HG03108 (cell line): ENCODE measurements around the gene NFYC.

Source experiments
- ATAC-seq: cut with Tn5 transposase; IDR thresholded peaks from one replicate; pipeline ENCODE4 v1.9.1; 2021; ENCODE audit warnings: moderate library complexity; ENCODE audit not compliant: unreplicated experiment

The NFYC gene

DNA sequence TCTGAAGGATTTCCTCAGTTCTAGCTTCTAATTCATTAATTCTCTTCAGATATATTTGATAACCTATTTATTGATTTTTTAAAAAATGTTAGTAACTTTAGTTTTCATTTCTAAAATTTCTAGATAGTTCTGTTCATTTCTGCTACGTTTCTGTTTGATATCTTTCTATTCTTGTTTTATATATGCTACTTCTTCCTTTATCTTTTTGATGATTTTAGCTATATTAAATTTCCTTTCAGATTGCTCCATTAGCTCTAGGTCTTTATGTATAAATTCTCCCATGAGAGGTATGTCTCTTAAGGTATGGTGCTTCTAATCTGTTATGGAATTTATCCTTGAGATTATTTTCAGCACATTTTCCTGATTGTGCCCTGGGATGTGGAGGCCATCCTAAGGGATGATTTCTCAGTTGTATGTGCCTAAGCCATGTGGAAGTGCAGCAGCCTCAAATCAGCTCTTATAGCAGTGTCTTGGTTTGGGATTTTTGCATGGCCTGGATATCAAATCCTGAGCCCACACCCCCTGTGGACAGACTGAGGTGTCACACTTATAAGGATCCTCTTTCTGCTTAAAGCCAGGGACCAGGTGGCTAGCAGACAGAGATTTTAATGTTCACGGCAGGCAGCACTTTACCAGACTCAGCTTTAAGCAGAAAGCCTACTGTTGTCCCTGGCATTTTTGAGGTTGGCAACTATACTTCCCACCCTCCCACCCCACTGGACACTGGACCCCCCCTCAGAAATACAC is 85.9 kb downstream of the NFYC start:
- ATAC-seq, result no peak

DNA sequence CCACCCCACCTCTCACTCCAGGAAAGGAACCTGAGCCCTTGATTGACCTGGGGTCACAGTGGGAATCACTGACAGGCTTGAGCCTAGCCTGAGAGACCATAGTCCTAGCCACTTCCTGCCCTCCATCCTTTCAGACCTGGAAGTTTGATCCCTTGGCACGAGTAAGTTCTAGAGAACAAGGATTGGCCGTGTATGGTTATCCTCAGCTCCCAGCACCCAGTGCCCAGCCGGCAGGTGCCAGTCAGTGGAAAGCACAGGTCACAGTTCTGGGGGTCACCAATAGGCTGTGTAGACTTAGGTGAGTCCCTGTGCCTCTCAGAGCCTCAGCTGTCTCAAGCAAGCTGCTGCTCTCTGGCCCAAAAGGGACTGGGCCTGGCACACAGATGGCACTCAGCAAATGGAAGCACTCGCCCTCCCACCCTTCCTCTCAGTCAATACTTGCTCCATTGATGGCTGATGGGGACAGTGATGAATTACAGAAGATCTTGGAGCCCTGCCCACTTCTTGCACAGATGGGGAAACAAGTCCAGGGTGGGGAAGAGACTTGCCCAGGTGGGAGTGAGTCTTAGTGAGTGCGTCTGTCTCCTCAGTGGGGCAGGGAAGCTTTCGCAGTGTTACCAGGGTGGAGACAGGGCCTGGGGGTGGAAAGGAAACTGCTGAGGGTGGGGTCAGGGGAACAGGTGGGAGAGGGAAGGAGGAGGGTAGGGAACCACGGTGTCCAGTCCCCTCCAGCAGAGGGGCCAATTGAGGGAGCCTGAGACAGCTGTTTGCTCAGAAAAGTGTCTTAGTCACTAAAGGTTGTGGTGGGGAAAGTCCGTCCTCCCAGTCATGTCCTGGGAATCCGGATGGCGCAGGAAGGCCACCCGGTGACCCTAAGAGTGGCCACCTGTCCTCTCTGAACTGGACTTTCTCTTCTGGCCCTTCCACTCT is 89.4 kb downstream of the NFYC start:
- ATAC-seq, result no peak

DNA sequence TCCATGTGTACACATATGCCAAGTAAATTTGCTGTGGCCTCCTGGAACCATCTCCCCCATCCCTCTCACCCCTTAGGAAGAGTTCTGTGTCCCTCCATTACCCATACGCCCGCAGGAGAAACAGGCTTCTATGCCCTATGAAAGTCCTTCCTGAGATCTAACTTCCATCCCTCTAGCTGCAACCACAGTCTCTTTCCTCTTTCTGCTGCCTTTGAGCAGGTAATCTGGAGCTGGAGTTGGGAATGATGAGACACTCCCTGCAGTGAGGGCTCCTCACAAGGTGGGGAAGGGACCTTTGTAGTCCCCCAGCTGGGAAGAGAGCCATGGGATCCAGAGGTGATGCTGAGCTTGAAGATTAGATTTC is 90.1 kb downstream of the NFYC start:
- no peak for ATAC-seq

DNA sequence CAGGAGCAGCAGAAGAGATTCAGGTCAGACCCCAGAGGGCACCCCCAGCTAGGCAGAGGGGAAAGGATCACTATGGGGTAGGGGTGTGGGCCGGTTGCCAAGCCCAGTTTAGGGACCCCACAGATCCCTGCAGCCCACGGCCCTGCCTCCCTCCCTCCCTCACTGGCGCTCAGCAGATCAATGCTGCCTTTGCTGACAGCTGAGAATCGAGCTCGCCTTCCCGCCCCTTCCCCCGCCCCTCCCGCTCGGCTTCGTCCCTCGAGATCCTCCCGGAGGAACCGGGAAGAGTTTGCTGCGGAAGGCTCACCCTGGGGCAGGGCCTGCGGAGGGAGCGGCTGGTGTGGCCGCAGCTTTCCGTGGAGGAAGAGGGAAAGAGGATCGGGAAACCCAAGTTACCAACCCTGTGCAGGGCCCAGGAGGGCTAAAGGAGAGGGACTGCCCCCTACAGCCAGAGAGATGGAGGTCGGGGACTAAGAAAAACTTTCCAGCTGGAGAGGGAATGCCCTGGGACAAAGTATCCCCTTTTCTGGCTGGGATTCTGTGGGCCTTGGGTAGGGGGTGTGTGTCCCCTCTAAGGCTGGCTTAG is 91.0 kb downstream of the NFYC start:
- ATAC-seq, result no peak

DNA sequence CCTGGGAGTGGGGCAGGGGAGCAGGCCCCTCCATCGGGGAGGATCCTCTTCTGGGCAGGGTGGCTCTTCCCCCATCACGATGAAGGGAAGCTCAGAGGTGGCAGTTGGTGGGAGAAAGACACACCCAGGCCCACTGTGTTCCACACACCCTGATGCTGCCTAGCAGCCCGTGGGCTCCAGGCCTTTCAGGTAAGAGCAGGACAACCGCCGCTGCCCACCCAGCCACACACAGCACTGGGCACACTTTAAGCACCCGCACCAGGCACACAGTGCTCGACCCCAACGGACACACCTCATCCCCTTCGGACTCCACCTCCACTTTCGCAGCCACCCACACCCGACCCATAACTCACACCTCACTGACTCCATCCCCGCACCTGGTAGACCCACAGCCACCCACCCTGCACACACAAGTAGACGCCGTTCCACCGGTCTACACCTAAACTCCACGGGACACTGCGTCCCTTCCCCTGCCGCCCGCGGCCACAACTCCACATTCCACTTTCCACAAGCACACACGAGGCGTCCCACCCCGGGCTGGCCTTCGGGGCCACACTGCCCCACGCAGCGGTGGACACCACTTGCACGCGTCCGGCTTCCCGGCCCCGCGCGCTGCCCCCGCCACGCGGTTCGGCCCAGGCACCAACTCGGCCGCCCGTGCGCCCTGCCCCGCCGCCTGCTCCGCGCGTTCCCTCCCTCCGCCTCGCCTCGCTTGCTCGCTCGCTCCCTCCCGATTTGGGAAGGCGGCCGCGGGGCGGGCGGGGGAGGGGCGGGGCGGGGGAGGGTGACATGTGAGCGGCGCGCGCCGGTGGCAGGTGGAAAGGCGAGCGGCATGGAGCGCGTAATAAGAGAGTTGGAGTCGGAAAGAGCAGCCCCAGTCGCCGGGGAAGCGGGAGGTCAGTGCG is 91.7 kb downstream of the NFYC start, which contains the start of gene KCNQ4:
Gene KCNQ4, plus strand, starts transcription at position 787 of the 905 bp plus-strand sequence. CDS start 307 bp downstream, outside the sequence.
- no peak for ATAC-seq

DNA sequence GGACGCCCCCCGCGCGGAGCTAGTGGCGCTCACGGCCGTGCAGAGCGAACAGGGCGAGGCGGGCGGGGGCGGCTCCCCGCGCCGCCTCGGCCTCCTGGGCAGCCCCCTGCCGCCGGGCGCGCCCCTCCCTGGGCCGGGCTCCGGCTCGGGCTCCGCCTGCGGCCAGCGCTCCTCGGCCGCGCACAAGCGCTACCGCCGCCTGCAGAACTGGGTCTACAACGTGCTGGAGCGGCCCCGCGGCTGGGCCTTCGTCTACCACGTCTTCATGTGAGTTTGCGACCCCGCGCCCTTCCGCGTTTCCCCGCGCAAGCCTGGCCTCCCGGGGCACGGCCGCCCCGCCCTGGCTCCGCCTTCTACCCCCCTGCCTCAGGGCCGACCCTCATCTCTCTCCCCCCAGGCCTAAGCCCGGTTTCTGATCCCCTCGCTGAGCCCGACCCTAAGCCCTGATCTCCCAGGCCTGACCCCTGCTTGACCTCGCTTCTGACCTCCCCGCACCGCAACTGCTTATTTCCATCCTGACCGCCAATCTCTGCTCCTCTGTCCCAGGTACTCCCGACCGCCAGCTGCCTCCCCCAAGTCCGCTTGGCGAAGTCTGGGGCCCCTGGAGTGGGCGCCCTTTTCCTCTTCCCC is 92.8 kb downstream of the NFYC start:
- no peak for ATAC-seq

DNA sequence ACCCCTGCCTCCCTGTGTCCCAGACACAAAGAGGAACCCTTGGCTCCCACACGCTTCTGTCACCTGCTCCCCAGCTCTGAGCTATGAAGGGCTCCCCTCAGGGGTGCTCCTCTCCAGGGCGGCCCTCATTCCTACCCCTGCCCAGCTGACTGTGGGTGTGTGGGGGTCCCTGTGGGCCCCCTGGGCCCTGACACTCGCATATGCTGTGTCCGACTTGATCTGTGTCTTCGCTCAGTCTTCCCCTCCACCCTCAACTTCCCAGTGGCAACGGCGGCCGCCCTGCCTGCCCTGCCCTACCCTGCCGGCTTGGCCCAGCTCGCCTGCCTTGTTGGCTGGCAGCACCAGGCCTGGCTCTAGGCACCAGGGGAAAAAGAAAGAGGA is 93.3 kb downstream of the NFYC start:
- no peak for ATAC-seq

DNA sequence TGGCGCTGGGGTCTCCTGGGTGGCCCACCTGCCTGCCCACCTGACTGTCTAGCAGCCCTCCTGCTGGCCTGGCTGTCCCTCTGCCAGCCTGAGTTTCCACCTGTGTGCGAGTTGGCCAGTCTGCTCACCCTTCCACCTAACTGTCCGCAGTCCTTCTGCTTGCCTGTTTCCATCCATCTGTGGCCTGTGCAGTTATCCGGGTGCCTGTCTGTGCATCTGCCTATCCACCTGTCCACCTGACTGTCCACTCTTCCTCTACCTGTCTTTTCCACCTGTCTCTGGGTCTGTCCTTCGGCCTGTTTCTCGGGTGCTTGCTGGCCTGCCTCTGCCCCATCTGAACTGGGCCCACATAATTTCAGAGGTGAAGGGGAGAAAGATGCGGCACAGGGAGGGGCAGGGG is 93.9 kb downstream of the NFYC start:
- ATAC-seq, result no peak

DNA sequence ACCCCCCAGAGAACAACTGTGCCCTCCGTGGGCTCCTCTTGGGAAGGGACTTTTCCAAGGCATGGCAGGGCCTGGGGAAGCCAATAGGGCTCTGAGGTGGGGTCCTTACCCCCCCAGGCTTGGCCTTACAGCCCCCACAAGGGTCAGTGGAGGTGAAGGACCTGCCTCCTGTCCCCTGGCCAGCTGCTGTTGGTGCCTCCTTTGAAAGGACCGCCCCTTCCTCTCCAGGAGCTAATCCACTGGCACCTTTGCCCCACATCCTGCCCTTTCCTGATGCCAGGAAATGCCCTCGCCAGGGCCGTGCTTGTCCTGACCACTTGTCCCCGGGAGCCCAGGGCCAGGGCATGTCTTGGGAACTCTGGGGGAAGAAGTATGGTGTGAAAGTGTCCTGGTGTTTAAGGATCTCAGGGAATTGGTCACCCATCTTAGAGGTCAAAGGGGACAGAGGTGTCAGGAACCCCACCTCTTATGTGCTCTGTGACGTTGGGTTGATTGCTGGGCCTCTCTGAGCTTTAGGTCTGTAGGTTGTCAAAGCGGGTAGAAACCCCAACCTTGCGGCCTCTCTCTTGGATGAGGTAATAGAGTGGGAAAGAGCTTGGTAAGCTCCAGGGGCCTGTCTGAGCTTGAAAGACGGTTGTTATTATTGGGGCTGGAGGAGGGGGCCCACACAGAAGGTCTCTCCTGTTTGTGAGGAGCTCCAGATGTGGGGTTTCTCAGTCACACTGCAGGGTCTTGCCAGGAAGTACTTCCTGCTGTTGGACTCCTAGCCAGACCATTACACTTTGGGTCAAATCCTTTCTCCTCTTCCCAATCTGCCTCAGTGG is 94.9 kb downstream of the NFYC start:
- ATAC-seq, result no peak

DNA sequence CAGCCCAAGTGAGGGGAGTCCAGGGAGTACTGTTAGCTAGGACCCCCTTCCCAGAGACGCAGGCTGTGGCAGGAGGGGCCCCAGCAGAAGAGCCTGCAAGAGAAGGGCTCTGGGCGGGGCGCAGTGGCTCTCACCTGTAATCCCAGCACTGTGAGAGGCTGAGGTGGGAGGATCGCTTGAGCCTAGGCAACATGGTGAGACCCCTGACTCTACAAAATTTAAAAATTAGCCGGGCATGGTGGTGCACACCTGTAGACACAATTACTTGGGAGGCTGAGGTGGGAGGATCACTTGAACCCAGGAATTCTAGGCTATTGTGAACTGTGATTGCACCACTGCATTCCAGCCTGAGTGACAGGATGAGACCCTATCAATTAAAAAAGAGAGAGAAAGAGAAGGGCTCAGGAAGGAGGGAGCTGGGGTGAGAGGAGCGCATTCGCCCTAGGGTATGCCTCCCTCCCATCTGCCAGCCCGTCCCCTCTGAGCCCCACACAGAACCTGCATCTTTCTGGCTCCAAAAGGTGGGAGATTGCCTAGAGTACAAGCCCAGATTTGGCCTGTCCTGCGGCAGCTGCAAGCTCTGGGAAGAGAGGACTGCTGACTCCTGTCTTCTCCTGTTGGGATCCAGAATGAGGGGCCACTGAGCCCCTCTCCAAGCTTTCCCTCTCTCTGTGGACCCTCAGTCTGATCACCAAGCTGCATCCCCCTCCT is 95.6 kb downstream of the NFYC start:
- ATAC-seq, result no peak

DNA sequence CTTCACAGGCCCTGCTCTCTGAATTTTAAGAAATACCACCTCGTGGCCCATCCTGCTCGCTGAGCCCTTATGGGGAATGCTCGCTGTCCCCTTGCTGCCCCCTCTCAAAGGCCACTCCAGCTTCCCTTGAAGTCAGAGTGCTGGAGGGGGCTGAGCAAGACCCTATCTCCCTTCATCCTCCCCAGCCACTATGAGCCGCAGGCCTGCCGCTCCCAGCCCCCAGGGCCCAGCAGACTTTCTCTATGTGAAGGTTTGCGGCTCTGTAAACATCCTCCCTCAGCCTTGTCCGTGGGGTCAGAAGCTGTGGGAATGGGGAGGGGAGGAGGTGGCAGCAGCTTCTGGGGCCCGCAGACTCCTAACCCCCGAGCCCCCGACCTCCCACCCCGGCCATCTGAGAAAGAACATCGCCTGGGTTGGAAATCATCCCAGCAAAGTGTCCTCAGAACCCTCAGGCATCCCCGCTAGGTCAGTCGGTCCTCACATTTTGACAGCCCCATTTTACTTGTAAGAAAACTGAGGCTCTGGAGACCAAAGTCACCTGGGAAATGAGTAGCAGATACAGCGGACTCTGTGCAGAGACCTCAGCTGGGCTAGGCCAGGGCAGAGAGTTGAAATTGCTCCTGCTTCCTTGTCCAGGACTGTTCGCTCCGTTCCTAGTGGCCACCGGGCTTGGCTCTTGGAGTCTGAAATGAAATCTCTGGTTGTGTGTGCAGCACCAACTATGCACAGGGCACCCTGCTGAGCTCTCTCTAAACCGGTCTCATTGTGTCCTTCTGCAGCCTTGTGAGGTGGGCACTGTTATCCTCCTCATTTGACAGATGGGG is 96.4 kb downstream of the NFYC start:
- no peak for ATAC-seq

DNA sequence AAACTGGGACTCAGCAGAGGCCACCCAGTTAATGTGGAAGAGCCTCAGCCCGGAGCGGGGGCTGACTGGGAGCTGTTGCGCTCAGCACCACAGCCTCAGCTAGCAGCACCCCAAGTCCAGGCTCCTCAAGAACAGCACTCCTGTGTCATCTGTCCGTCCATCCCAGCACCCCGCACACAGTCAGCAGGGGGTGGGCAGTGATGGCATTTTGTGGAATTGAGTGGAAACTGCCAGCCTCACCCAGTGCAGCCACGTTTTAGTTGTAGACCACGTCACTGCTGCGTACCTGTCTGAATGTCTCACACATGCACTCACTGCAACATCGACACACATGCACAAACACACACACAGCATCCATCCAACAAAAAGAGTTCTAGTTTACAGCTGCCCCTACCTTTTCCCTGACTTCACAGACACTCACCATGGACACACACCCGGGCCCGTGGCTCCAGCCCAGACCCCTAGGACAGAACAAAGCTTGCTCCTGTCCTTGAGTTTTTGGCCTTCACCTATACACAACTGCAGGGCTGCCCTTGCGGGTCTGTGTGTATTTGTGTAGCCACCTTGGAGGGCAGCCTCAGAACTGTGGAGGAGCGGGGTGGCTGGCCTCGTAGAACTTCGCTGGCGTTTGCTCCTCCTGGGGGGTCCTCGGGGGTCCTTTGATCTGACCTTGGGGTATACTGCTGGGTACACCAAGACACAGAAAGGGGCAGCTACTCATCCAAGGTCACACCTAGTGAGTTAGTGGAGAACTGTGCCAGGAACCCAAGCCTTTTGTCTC is 97.2 kb downstream of the NFYC start:
- no peak for ATAC-seq

DNA sequence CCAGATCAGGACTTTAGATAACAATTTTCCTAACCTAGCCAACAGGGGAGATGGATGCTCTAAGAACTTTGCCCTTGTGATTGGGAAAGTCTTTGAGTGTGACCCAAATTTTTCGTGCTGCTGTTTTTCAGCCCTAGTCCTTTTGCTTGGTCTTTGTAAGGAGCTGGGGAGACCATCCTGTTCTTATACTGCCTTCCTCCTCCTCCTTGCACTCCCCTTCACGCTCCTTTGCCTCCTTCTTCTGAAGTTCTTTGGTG is 97.8 kb downstream of the NFYC start:
- ATAC-seq, result no peak

DNA sequence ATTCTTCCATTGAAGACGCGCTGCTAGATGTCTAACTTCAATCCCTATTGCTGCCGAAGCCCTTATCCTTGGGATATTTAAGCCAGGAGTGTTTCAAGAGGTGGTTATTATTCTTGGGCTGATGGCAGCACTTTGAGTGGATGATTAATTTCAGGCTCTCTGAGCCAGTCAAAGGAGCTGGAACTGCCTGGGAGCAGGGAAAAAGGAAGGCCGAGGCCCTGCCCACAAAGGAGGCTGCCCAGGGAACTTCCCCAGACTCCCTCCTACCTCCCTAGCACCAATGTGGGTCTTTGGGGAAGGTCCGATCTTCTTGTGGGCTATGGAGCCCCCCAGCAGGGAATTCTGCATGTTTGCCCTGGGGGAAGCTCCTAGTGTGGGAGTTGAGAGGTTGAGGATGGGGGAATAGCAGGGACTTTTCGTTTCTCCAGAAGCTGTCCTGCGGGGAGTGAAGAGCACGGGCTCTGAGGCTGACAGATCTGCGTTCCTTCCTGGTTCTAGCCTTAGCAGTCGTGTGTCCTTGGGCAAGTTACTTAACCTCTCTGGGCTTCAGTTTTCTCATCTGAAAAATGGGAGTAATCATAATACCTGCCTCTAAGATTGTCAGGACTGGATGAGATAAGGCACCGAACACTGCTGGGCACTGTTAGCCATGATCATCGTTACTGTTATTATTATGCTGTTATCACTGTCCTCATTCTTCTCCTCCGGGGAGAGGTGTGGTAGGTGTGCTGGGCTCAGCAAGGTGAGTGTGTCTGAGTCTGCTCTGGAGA is 98.3 kb downstream of the NFYC start:
- no peak for ATAC-seq

DNA sequence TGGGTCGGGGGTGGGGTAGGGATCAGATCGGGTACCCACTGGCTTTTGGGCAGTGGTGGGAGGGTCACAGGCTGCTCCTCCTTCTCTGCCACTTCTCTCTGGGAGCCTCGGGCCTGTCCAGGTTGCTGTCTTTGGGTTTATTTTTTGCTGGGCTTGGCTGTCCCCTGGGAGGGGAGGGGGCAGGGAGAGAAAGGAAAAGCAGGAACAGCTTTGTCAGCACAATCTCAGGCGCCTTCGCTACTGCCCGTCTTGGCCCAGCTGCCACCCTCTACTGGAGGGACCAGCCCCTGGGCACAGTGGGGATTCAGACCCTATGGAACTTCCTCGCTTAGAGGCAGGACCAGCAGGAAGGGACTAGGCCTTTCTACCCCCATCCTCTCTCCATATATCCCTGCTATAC is 100.5 kb downstream of the NFYC start:
- ATAC-seq, result no peak

DNA sequence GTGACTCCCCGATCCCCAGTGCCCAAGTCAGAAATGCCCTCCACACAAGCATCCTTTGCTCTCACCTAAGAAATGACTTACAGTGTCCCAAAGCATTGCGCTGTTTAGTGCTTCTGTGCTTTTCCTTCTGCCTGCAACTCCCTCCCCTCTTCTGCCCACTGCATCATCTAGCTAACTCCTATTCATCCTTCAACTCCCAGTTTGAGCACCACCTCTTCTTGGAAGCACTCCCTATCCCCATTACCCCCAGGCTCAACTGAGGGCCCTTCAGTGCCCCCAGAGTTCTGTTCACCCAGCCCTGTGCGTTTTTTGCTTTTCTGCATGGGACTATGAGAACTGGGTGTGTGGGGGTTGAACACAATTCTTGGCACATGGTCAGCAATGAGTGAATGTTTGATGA is 102.1 kb downstream of the NFYC start:
- ATAC-seq, result no peak

DNA sequence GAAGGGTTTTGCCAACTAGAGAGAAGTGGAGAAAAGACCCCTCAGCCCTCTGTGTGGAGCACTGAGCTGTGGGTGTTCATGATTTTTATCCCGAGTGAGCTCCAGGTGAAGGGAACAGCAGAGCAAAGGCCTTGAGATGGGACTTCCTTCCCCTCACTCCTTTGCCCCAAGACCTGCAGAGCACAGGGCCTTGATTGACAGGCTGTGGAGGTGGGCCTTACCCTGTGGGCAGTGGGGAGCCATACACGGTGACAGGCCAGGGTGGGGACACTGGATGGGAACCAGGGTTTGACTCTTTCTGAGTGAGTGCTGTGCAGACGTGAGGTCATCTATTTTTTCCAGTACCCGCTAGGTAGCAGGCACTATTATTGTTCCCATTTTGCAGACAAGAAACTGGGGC is 102.5 kb downstream of the NFYC start:
- no peak for ATAC-seq
